NCI-H2171 treated with DMSO at 0.1 percent for 48 hours (cell line): Measurements from ENCODE around the gene CACNA1F.
A peak's percentile ranks its signal among the peaks of the same experiment; 100 is the strongest.

ENCODE experiments used
- DNase-seq: peaks from one replicate; lab custom pipeline; 2025; lab: John Stamatoyannopoulos, UW

CACNA1F gene

GRCh38 chrX:49257846-49258748, 25.0 kb upstream of the CACNA1F start:
- no peak for DNase-seq

- no peak for DNase-seq
Measured at GRCh38 chrX:49257074-49257790, 24.1 kb upstream of the CACNA1F start.

GRCh38 chrX:49256268-49256995, 23.3 kb upstream of the CACNA1F start:
- no peak for DNase-seq

GRCh38 chrX:49254639-49255038, 21.5 kb upstream of the CACNA1F start:
- DNase-seq: no peak

- DNase-seq: no peak
Measured at GRCh38 chrX:49251325-49251724, 18.2 kb upstream of the CACNA1F start.

- no peak for DNase-seq
Measured at GRCh38 chrX:49250578-49250977, 17.4 kb upstream of the CACNA1F start.

GRCh38 chrX:49250066-49250465, 16.9 kb upstream of the CACNA1F start:
- DNase-seq: no peak

- DNase-seq: no peak
Measured at GRCh38 chrX:49249616-49250015, 16.5 kb upstream of the CACNA1F start.

- no peak for DNase-seq
Measured at GRCh38 chrX:49249071-49249470, 15.9 kb upstream of the CACNA1F start.

GRCh38 chrX:49247916-49248811, 15.0 kb upstream of the CACNA1F start:
- peak; percentile 53 for DNase-seq

GRCh38 chrX:49247346-49247745, 14.2 kb upstream of the CACNA1F start:
- DNase-seq: no peak

- no peak for DNase-seq
Measured at GRCh38 chrX:49246541-49246940, 13.4 kb upstream of the CACNA1F start.

- DNase-seq: no peak
Measured at GRCh38 chrX:49244207-49244606, 11.1 kb upstream of the CACNA1F start.

GRCh38 chrX:49243166-49243565, 10.0 kb upstream of the CACNA1F start:
- DNase-seq: no peak

GRCh38 chrX:49242545-49243066, 9.5 kb upstream of the CACNA1F start:
- DNase-seq: no peak

- no peak for DNase-seq
Measured at GRCh38 chrX:49238735-49239134, 5.6 kb upstream of the CACNA1F start.

- DNase-seq: no peak
Measured at GRCh38 chrX:49237060-49237459, 3.9 kb upstream of the CACNA1F start.

- no peak for DNase-seq
Measured at GRCh38 chrX:49233887-49234555, 881 bp upstream of the CACNA1F start.

- DNase-seq: no peak
Measured at GRCh38 chrX:49232525-49232924, 615 bp downstream of the CACNA1F start.

GRCh38 chrX:49231333-49232000, 1.7 kb downstream of the CACNA1F start:
- DNase-seq: no peak
